Mesenchymal stem cell (in vitro differentiated cells and primary cell): Measurements from ENCODE around the gene CDH4.

Source experiments
- DNase-seq: peaks from one replicate; pipeline ENCODE4 v3.0.0-alpha.2; 2013
- H2AFZ ChIP-seq: one replicate; pipeline ENCODE4 v1.6.1; 2013; ENCODE audit warnings: low read depth, mild to moderate bottlenecking, control low read depth, inconsistent platforms, low read length, moderate library complexity
- H2AK5ac ChIP-seq: 2 replicates; pipeline ENCODE4 v1.6.1; 2013; ENCODE audit warnings: low read length, moderate library complexity, mild to moderate bottlenecking, inconsistent platforms; ENCODE audit not compliant: severe bottlenecking
- H2BK120ac ChIP-seq: one replicate; pipeline ENCODE4 v1.6.1; 2013; ENCODE audit warnings: low read depth, mild to moderate bottlenecking, inconsistent platforms, low read length, moderate library complexity
- H2BK12ac ChIP-seq, 2 experiments: one replicate each; pipeline ENCODE4 v1.6.1; 2013; ENCODE audit warnings: inconsistent platforms in 2 of 2, low read length in 2 of 2, mild to moderate bottlenecking in 2 of 2, moderate library complexity in 2 of 2, control low read depth in 1 of 2
- H2BK15ac ChIP-seq: one replicate; pipeline ENCODE4 v1.6.1; 2013; ENCODE audit warnings: mild to moderate bottlenecking, low read depth, inconsistent platforms; ENCODE audit not compliant: poor library complexity, severe bottlenecking
- H2BK5ac ChIP-seq: 2 replicates; pipeline ENCODE4 v1.6.1; 2013; ENCODE audit warnings: low read depth, mild to moderate bottlenecking, low read length, control low read depth, inconsistent platforms; ENCODE audit not compliant: poor library complexity, severe bottlenecking
- H3K14ac ChIP-seq, 2 experiments: one replicate each; pipeline ENCODE4 v1.6.1; 2013; ENCODE audit warnings: inconsistent platforms in 2 of 2, low read length in 2 of 2, control low read depth in 1 of 2, mild to moderate bottlenecking in 1 of 2, moderate library complexity in 1 of 2
- H3K18ac ChIP-seq, 2 experiments: one replicate each; pipeline ENCODE4 v1.6.1; 2013; ENCODE audit warnings: inconsistent platforms in 2 of 2, low read length in 2 of 2, control low read depth in 1 of 2, low read depth in 1 of 2, mild to moderate bottlenecking in 1 of 2
- H3K23ac ChIP-seq, 2 experiments: one replicate each; pipeline ENCODE4 v1.6.1; 2013; ENCODE audit warnings: inconsistent platforms in 2 of 2, low read length in 2 of 2, mild to moderate bottlenecking in 2 of 2, moderate library complexity in 2 of 2, control low read depth in 1 of 2
- H3K27ac ChIP-seq: 2 replicates; pipeline ENCODE4 v1.5.1; 2013; ENCODE audit warnings: mild to moderate bottlenecking, moderate library complexity, low read length, control low read depth, inconsistent platforms; ENCODE audit not compliant: poor library complexity, severe bottlenecking
- H3K27me3 ChIP-seq, 2 experiments: 2 replicates each; pipeline versions ENCODE4 v1.6.1 to v1.7.0; 2013; ENCODE audit warnings: low read length in 2 of 2, mild to moderate bottlenecking in 2 of 2, moderate library complexity in 2 of 2, control low read depth in 1 of 2, inconsistent platforms in 1 of 2; ENCODE audit not compliant: control insufficient read depth in 1 of 2, insufficient read depth in 1 of 2
- H3K36me3 ChIP-seq, 2 experiments: 2 replicates each; pipeline versions ENCODE4 v1.6.1 to v1.7.0; 2013; ENCODE audit warnings: low read length in 2 of 2, control low read depth in 1 of 2, inconsistent platforms in 1 of 2, low read depth in 1 of 2, mild to moderate bottlenecking in 1 of 2; ENCODE audit not compliant: insufficient read depth in 2 of 2, control insufficient read depth in 1 of 2
- H3K4ac ChIP-seq, 2 experiments: one replicate each; pipeline ENCODE4 v1.6.1; 2013; ENCODE audit warnings: inconsistent platforms in 2 of 2, low read length in 2 of 2, mild to moderate bottlenecking in 2 of 2, moderate library complexity in 2 of 2, control low read depth in 1 of 2, low read depth in 1 of 2
- H3K4me1 ChIP-seq: 2 replicates; pipeline ENCODE4 v1.6.1; 2013; ENCODE audit warnings: low read depth, low read length, control low read depth; ENCODE audit not compliant: control insufficient read depth, insufficient read depth
- H3K4me2 ChIP-seq: 2 replicates; pipeline ENCODE4 v1.6.1; 2013; ENCODE audit warnings: low read length, mild to moderate bottlenecking, inconsistent platforms; ENCODE audit not compliant: poor library complexity, severe bottlenecking
- H3K4me3 ChIP-seq, 2 experiments: 2 replicates each; pipeline versions ENCODE4 v1.5.1 to v1.7.0; 2013; ENCODE audit warnings: low read length in 2 of 2, mild to moderate bottlenecking in 2 of 2, control low read depth in 1 of 2, low read depth in 1 of 2; ENCODE audit not compliant: insufficient read depth in 1 of 2
- H3K79me1 ChIP-seq: replicated peaks from 2 replicates; pipeline ENCODE4 v1.6.1; 2013; ENCODE audit warnings: mild to moderate bottlenecking, control low read depth, low read length, inconsistent platforms; ENCODE audit not compliant: poor library complexity, severe bottlenecking
- H3K9ac ChIP-seq: 2 replicates; pipeline ENCODE4 v1.7.0; 2013; ENCODE audit warnings: mild to moderate bottlenecking, low read length, moderate library complexity
- H3K9me3 ChIP-seq: 2 replicates; pipeline ENCODE4 v1.7.0; 2013; ENCODE audit warnings: mild to moderate bottlenecking, low read length; ENCODE audit not compliant: control insufficient read depth
- H4K8ac ChIP-seq: one replicate; pipeline ENCODE4 v1.6.1; 2013; ENCODE audit warnings: inconsistent platforms, mild to moderate bottlenecking, low read length, moderate library complexity
- H4K91ac ChIP-seq: one replicate; pipeline ENCODE4 v1.6.1; 2013; ENCODE audit warnings: mild to moderate bottlenecking, low read length, inconsistent platforms
- WGBS: methylation state at CpG from one replicate; pipeline ENCODE4 v1.1.7; 2013; ENCODE audit warnings: mixed read lengths; 5-methylcytosine and 5-hydroxymethylcytosine counted together

CDH4 gene

DNA sequence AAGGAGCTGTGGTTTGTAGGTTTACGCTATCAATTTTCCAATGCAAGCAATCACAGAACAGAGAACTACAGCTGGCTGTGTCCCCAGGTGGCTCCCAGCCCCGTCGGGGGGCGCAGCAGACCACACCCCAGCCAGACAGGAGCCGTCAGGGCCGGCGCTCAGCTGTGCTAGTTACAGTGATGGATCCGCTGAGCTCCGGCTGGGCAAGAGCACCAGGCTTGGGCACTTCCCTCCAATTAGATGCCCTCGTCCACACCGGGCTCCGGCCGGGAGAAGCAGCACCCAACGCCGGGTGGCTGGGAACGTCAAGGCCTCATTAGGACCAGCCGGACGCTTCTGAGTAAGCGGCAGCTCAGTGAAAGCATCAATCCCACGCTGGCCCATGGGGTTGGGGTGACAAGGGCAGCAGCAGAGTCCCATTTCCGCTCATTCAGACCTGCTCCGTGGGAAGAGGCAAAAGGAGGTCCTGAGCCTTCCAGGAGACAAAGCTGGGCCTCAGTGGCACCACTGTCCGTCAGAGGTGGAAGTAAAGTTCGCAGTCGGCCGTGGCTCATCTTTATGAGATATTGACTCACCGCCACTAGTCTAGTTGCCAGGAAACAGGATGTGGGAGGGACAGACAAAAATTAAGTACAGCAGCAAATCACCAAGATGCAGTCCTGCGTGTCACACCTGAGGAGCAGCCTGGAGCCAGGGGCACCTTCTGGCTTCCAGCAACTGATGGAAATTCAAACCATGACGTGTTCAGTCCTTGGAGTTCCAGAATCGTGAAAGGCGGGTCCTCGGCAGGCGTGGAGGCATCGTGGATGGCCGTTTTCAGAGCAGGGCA lies 649.5 kb downstream of the CDH4 start:
- no peak for DNase-seq
- H3K14ac ChIP-seq = no peak overlapping the region
- H2BK5ac ChIP-seq = no peak overlapping the region
- H3K79me1 ChIP-seq = no peaks in the 10 kb centered on the region
- no peak overlapping the region for H2AK5ac ChIP-seq
- peaks cover 7% of the 10 kb centered on the region for H3K4me1 ChIP-seq
- H4K91ac ChIP-seq = no peak overlapping the region
- no peaks in the 10 kb centered on the region for H3K36me3 ChIP-seq
- no peak overlapping the region for H3K4me2 ChIP-seq
- no peak overlapping the region for H2AFZ ChIP-seq
- no peak overlapping the region for H3K23ac ChIP-seq
- 89% methylated on average over 35 of the region's 35 CpGs for WGBS
- no peaks in the 10 kb centered on the region for H3K9me3 ChIP-seq
- no peak overlapping the region for H3K18ac ChIP-seq
- no peak overlapping the region for H4K8ac ChIP-seq
- H2BK120ac ChIP-seq = no peak overlapping the region
- H3K4me3 ChIP-seq = no peak overlapping the region
- no peak overlapping the region for H3K4ac ChIP-seq
- H3K27ac ChIP-seq = no peak overlapping the region
- no peak overlapping the region for H2BK15ac ChIP-seq
- H3K9ac ChIP-seq = no peak overlapping the region
- no peak overlapping the region for H2BK12ac ChIP-seq
- peaks cover 31 to 57% of the 10 kb centered on the region in 2 experiments for H3K27me3 ChIP-seq

DNA sequence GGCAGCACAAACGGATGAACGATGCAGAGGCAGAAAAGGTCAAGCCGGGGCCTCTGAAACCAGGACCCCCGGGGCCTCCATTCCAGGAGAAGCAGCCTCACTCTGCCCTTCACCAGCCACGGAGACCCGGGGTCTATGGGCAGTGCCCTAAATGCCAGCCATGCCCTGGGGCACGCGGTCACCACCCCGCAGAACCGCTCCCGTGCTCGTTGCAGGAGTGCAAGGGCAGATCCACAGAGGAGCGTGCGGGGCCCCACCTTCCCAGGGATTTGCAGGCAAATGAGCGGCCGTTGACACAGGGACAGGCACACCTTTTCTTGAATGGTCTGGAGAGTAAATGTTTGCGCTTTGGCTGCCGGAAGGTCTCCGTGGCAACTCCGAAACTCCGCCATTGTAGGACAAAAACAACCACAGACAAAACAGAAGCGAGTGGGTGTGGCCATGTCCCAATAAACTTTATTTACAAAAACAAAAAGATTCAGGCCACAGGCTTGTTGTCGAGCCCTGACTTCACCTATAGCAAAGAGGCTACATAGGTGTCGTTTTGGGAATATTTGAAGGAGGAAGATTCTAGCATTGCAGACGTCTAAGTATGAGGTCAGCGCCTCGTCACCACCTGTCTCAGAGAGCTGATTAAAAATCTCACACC lies 650.3 kb downstream of the CDH4 start:
- no peaks in the 10 kb centered on the region for H3K36me3 ChIP-seq
- no peak overlapping the region for H2AFZ ChIP-seq
- no peaks in the 10 kb centered on the region for H3K79me1 ChIP-seq
- H3K9ac ChIP-seq = no peak overlapping the region
- no peak overlapping the region for H2BK15ac ChIP-seq
- no peak overlapping the region for H2BK5ac ChIP-seq
- no peak overlapping the region for H2AK5ac ChIP-seq
- no peak overlapping the region for H3K27ac ChIP-seq
- WGBS = 92% methylated on average over 27 of the region's 27 CpGs
- no peak overlapping the region for H3K4me2 ChIP-seq
- H4K8ac ChIP-seq = no peak overlapping the region
- no peak overlapping the region for H3K18ac ChIP-seq
- peaks cover 7% of the 10 kb centered on the region for H3K4me1 ChIP-seq
- no peak overlapping the region for H2BK12ac ChIP-seq
- no peak overlapping the region for H4K91ac ChIP-seq
- H3K27me3 ChIP-seq = peaks cover 31 to 50% of the 10 kb centered on the region in 2 experiments
- no peak overlapping the region for H2BK120ac ChIP-seq
- no peaks in the 10 kb centered on the region for H3K9me3 ChIP-seq
- H3K4ac ChIP-seq = no peak overlapping the region
- no peak overlapping the region for H3K14ac ChIP-seq
- no peak overlapping the region for H3K23ac ChIP-seq
- DNase-seq = no peak
- no peak overlapping the region for H3K4me3 ChIP-seq

DNA sequence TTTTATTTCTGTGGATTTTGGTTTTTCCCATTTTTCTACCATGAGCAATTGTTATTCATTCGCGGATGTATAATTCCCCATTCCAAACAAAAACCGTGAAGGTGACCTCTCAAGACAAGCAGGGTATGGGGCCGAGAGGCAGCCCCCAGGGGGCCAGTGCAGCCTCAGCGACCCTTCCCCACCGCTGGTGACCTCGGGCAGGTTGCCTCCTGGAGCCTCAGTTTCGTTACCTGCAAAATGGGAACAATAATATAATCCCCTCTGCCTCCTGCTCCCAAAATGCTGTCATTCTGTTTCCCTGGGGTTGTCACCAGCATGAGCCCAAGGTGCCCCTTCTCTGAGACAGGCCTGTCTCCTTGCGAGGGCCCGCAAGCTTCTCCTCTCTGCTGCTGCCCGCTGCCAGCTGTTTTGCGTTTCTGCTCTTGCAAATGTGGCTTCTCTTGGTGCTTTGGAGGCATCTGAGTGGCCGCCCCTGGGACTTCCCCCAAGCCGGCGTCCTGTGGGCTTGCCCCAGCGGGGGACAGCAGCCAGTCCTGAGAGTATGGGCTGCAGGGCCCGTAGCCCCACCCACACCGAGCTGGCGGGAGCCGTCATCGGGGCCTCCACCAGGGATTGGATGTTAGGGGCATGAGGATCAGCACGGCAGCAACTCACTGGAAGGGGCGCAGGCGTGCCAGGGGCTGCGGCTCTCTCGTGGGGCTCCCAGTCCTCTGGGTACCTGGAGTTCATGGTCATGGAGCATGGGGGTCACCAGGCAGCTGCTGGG lies 651.7 kb downstream of the CDH4 start:
- 85% methylated on average over 23 of the region's 26 CpGs for WGBS
- H3K79me1 ChIP-seq = no peaks in the 10 kb centered on the region
- H2BK120ac ChIP-seq = no peak overlapping the region

DNA sequence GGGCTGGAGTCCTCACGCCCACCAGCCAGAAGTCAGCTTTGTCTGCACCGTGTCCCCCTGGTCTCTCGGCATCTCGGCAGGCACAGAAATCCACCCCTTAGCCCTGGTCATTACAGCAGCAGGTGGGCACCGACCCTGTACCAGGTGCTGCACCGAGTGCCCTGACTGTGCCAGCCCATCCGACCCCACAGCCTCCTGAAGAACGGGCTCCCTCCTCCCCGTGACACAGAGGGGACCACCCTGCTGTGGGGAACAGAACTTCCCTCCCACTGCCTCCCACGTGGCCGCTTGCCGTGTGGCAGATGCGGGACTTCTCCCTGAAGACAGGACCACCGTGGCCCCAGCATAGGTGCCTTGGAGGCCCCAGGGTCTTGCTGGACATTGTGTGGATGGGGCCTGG lies 652.4 kb downstream of the CDH4 start:
- H3K9me3 ChIP-seq = no peaks in the 10 kb centered on the region
- DNase-seq = no peak
- WGBS = 91% methylated on average over 14 of the region's 14 CpGs
- H3K79me1 ChIP-seq = no peaks in the 10 kb centered on the region
- H3K23ac ChIP-seq = no peak overlapping the region
- H2BK15ac ChIP-seq = no peak overlapping the region
- no peak overlapping the region for H3K14ac ChIP-seq
- no peaks in the 10 kb centered on the region for H3K36me3 ChIP-seq
- H4K91ac ChIP-seq = no peak overlapping the region
- no peak overlapping the region for H2BK12ac ChIP-seq
- no peak overlapping the region for H2BK120ac ChIP-seq
- no peak overlapping the region for H2AK5ac ChIP-seq
- no peak overlapping the region for H2BK5ac ChIP-seq
- H3K18ac ChIP-seq = no peak overlapping the region
- H4K8ac ChIP-seq = no peak overlapping the region
- H3K4me2 ChIP-seq = no peak overlapping the region
- no peak overlapping the region for H3K4ac ChIP-seq
- H3K27ac ChIP-seq = no peak overlapping the region
- no peak overlapping the region for H3K9ac ChIP-seq
- peaks cover 46% of the 10 kb centered on the region in 2 experiments for H3K27me3 ChIP-seq
- peaks cover 7% of the 10 kb centered on the region for H3K4me1 ChIP-seq
- H3K4me3 ChIP-seq = no peak overlapping the region
- H2AFZ ChIP-seq = no peak overlapping the region

More for the DNA sequence above, 651.7 kb downstream of the CDH4 start:
- no peak overlapping the region for H3K27ac ChIP-seq
- H3K9me3 ChIP-seq = no peaks in the 10 kb centered on the region
- no peak overlapping the region for H3K4ac ChIP-seq
- H3K23ac ChIP-seq = no peak overlapping the region
- no peak overlapping the region for H3K14ac ChIP-seq
- no peak overlapping the region for H2BK12ac ChIP-seq
- H2AFZ ChIP-seq = no peak overlapping the region
- H3K27me3 ChIP-seq = peaks cover 40 to 44% of the 10 kb centered on the region in 2 experiments
- H2BK15ac ChIP-seq = no peak overlapping the region
- H3K9ac ChIP-seq = no peak overlapping the region
- H3K36me3 ChIP-seq = no peaks in the 10 kb centered on the region
- no peak overlapping the region for H3K18ac ChIP-seq
- H3K4me3 ChIP-seq = no peak overlapping the region
- no peak overlapping the region for H3K4me2 ChIP-seq
- DNase-seq = no peak
- no peak overlapping the region for H4K8ac ChIP-seq
- peaks cover 7% of the 10 kb centered on the region for H3K4me1 ChIP-seq
- H4K91ac ChIP-seq = no peak overlapping the region
- no peak overlapping the region for H2AK5ac ChIP-seq
- no peak overlapping the region for H2BK5ac ChIP-seq
